ENCODE data around the gene MLEC.
A peak's percentile ranks its signal among the peaks of the same experiment; 100 is the strongest.
"Not testable (repeated sequence)": the region's sequence is repeated elsewhere in the genome, so short reads cannot be mapped to it uniquely, and the experiment has no call there.

Gene MLEC

DNA sequence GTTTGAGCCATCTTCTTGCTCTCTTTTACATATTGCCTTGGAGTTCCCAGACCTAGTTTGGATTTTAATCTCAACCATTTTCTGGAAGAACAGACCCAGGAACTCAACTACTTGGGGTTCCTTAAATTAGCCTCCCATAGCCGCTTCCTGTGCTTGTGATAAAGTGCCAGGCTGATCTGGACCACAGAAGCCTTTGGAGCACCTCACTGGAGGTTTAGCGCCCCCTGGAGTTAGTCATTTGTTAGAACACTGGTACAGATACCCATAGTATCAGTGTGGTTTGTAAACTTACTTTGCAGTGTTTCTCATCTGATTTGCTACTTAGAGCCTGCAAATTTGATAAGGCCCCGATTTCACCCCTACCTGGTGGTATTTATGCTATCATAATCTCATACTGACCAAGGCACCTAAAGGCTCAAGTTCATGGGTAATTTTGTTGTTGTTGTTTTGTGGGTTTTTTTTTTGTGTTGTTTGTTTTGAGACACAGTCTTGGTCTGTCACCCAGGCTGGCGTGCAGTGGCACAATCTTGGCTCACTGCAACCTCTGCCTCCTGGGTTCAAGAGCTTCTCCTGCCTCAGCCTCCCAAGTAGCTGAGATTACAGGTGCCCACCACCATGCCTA lies 27.0 kb downstream of the MLEC start:
- DNase-seq (ENCODE audit: low read depth), result peak; percentile 35

DNA sequence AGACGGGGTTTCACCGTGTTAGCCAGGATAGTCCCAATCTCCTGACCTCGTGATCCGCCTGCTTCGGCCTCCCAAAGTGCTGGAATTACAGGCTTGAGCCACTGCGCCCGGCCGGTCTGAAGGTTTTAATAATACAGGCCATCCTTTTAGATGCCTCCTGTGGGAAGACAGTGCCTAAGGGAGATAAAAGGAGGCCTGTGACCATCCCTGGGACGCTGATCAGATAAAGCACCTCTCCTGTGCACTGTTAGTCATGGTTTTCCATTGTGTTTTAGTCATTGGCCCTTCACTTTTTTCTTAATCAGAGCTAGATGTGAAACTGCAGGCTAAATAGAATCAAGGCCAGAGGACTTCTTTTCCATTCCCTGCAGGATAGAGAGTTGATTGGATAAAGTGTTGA lies 31.1 kb downstream of the MLEC start:
- DNase-seq (ENCODE audit: low read depth), result no peak
- H3K4me3 ChIP-seq (ENCODE audit: low read depth, low read length), result no peak overlapping the region

More for the DNA sequence above, 27.0 kb downstream of the MLEC start:
- H3K4me3 ChIP-seq (ENCODE audit: low read depth, low read length), result no peak overlapping the region

DNA sequence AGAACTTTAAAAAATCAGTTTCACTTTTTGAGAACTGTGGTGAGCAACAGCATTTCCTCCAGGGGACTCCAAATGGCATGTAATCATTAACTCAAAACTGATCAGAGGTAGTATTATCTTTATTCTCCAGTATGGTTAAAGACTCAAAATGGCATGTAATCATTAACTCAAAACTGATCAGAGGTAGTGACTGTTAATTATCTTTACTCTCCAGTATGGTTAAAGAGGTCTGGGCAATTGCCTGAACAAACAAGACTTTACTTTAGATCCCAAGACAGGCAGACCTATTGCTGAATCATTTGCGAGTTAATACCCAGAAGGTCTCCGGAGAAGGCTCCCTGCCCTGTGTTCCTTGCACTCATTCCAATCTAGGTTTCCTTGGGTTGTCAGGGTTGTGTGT lies 32.1 kb downstream of the MLEC start:
- no peak overlapping the region for H3K4me3 ChIP-seq (ENCODE audit: low read depth, low read length)
- no peak for DNase-seq (ENCODE audit: low read depth)

DNA sequence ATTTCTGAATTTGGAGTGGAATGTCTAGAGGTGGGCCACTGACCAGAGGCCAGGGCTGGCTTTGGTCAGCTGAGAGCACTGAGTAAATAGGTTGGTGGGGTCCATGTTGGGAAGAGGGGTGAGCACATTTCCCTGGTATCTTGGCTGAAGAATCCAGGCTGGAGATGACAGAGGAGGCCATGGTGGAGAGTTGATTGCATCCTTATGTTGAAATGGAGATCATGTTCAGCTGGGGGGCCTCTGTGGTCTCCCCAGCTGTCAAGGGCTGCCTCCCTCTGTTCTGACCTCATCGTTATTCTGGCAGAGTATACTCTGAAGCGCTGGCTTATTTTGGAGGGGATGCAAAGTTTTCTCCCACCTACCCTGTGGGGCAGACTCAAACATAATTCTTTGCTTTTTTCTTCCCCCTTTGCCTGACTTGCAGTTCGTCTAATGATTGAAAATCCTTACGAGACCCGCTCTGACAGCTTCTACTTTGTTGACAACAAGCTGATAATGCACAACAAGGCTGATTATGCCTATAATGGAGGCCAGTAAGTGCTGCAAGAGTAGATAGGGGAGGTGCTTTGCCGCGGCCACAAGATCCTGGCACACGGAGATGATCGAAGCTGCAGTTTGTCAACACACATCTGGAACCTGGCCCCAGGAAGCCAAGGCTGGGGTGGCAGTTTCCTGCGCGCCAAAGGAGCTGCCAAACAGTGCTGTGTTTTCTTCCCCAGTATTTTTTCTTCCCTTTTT lies 32.7 kb downstream of the MLEC start:
- no peak overlapping the region for H3K4me3 ChIP-seq (ENCODE audit: low read depth, low read length)
- DNase-seq (ENCODE audit: low read depth), result no peak

DNA sequence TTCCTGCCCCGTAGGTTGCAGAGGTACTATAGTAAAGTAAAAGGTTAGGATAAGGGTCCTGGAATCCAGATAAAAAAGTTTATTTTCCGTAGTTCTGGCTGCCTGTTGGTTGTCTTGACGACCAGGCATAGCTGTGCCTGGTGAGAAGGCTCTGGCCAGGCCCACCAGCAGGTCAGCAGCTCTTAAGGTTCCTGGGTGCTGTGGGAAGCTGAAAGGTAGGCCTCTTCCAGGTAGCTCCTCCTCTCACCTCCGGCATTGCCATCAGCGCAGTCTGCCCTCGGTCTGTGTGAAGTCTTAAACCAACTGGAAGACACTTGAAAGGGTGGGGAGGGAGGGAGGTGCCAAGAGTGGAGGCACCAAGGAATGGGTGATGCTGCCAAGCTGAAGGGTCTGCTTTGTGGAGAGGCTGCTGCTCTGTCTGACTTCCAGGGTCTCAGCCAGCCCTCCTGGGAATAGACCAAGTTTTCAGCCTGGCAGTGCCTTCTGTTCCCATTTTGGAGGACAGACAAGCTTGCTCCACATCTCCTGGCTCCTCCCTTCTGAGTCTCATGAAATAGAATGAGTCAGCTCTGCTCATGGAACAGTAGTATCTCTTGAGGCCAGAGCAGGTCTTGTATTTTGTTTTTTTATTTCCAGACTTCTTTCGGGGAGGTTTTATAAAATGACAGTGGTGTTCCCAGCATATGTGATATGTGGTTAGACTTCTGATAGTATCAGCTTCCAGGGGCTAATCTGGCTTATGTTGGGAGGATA lies 33.5 kb downstream of the MLEC start:
- H3K4me3 ChIP-seq (ENCODE audit: low read depth, low read length), result no peak overlapping the region
- peak; percentile 30 for DNase-seq (ENCODE audit: low read depth)

DNA sequence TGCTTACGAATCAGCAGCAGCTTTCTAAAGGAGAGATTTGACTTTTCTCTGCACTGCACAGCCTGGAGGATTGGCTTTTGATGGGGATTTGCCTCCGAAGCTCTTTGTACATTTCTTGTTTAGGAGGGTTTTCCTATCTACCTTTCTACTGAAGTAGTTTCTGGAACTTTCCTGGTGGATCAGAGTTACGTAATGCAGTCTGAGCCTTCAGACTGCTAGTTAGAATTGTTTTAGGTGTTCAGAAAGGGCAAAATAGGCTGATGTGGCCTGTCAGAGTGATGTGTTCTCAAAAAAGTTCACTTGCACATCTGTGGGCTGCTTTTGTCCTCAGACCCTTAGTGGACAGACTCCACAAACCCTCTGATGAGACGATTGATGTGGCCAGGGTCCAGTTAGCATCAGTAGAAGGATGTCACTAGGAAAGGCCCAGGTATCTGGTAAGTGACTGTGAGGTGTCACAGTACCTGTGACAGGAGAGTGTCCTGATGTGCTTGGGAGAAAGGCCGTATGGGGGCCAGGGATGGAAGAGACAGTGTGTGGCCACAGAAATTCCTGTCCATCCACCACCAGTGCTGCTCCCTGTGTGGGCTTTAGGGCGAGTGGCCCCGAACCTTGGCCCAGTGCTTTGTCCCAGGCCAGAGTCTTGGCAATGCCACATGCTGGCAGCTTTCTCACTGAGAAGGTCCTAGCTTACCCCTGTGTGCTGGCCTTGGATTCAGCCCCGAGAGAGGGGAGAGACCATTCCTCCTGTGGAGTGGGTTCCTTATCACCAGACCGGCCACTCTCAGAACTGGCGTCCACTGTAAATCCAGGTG lies 34.2 kb downstream of the MLEC start:
- no peak overlapping the region for H3K4me3 ChIP-seq (ENCODE audit: low read depth, low read length)
- no peak for DNase-seq (ENCODE audit: low read depth)

DNA sequence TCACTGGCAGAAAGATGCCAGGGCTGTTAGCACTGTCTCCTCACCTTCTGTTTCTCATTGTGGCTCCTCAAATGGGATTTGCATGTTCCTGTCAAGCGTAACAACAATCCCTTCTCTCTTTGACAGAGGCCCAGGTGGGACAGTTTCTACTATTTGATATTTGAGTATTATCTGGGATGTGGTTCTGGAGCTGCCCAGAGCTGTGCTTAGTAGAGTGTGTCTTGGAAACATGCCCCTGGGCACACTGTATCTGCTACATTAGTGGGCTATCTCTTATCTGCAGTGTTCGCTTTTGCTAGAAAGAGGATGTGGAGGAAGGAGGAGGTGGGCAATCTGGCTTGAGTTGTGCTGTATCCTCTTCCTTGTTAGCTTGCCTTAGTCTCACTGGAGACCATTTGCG lies 34.9 kb downstream of the MLEC start:
- DNase-seq (ENCODE audit: low read depth), result no peak
- no peak overlapping the region for H3K4me3 ChIP-seq (ENCODE audit: low read depth, low read length)

DNA sequence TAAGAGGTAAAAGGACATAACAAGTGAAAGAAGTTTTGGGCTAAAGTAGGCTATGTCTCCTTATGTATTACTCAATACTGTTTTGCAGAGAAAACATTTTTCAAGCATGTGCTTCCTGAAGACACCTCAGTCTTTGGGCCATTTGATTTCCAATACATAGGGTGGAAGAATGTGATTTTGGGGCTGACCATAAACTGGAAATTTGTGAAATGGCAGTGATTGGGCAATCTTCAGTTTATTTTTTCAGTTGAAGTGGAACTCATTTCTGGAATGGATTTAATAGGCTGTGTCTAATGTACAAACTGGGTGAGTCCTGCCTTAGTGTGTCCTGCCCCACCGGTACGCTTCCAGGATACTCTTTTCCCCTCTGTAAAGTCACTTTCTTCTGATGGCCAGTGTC lies 35.8 kb downstream of the MLEC start:
- no peak for DNase-seq (ENCODE audit: low read depth)
- H3K4me3 ChIP-seq (ENCODE audit: low read depth, low read length), result no peak overlapping the region

DNA sequence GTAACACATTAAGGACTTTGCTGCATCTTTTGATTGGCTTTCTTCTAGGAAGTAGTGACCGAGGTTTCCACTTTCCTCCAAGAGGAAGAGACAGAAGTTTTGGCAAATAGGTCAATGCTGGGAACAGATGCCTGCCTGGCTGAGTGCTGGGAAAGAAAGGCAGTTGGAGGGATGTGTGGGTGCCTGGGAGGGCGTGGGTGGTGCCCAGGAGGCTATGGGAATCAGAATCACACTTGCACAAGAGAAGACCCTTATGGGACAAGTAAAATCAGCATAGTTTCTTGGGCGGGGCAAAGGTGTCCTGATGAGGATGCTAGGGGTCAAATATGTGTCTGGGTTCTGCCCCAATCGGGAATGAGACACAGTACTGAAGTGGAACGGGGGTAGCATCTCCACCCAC lies 37.8 kb downstream of the MLEC start:
- no peak overlapping the region for H3K4me3 ChIP-seq (ENCODE audit: low read depth, low read length)
- no peak for DNase-seq (ENCODE audit: low read depth)

DNA sequence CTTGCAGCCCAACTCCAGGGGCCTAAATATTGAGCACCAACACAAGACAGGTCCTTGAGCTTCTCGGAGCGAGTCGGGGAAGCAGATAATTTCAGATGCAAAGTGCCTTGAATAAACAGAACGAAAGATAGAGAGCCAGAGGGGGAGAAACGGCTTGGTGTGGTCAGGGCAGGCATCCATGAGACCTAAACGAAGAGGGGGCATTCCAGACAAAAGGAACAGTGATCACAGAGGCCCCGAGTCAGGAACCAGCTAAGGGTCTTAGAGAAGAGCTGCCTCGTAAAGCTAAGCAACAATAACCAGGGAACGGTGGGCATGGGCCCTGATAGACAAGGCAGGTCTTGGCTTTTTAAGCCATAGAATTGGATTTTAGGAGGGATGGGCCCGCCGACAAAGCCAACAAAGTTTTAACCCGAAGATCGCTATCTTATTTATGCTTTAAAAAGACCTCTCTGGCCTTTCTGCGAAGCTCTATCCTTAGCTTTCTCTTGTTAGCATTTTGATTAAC lies 38.3 kb downstream of the MLEC start:
- no peak for DNase-seq (ENCODE audit: low read depth)
- peak overlapping the region; percentile 69 for H3K4me3 ChIP-seq (ENCODE audit: low read depth, low read length)

DNA sequence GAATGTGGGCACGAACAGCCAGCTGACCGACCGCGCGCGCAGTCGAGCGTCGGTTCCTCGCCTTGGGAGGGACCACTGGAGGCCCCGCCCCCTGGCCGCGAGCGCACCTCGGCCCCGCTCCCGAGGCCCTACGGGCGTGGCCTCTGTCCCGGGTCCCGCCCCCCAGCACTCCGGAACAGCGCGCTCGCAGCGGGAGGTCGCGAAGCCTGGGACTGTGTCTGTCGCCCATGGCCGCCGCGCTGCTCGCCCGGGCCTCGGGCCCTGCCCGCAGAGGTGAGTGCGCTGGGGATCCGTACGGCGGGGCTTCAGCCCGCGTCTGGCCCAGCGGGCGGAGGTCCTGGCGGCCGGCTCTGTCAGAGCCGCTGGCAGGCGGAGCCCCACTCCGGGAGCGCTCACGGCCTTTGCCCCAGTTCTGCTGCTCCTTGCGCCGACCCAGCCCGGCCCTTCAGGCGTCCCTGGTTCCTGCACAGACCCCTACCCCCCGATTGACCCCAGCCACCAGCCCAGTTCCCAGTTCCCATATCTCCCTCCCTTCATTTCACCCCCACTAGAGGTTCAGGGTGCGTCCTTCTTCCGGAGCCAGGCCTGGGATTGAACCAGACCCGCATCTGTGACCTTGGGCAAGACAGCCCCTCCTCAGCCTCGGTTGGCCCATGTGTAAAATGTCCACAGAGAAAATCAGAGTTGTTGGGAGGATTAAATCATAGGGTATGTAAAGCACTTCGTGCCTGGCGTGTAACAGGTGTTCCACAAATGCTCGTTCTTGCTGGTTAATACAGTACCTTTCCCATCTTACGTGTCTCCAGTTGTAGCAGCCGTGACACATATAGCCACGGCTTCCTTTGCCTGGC lies 38.9 kb downstream of the MLEC start, which contains the start of gene ACADS:
Gene ACADS, plus strand, starts transcription at position 168 of the 851 bp plus-strand sequence. Its CDS starts 60 bp downstream, at position 228.
- peak; percentile 30 for DNase-seq (ENCODE audit: low read depth)
- peak within 1 kb of the TSS; percentile 69 for H3K4me3 ChIP-seq (ENCODE audit: low read depth, low read length)

DNA sequence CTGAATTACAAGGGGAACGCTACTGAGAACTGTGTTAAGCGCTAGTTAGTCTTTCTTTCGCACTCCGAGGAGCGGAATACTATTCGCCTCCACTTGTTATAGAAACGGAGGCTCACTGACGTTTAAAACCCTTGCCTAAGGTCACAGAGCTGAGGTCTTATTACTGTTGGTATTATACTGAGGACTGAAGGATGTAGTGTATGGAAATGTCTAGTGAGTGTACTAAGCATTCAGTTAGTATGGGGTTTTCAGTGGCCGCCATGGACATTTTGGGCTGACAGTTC lies 39.5 kb downstream of the MLEC start:
- H3K4me3 ChIP-seq (ENCODE audit: low read depth, low read length), result no peak overlapping the region
- no peak for DNase-seq (ENCODE audit: low read depth)

DNA sequence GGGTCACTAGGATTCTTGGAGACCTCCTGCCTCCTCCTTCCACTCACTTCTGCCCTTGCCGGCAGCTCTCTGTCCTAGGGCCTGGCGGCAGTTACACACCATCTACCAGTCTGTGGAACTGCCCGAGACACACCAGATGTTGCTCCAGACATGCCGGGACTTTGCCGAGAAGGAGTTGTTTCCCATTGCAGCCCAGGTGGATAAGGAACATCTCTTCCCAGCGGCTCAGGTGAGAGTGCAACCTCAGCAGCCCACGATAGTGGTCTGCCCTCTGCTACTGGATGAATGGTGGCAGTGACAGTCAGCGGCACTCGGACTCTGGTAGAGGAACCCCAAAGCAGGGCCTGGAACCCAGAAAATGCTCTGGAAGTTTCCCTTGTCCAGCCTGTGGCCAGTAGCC lies 40.0 kb downstream of the MLEC start:
- DNase-seq (ENCODE audit: low read depth), result no peak
- no peak overlapping the region for H3K4me3 ChIP-seq (ENCODE audit: low read depth, low read length)

DNA sequence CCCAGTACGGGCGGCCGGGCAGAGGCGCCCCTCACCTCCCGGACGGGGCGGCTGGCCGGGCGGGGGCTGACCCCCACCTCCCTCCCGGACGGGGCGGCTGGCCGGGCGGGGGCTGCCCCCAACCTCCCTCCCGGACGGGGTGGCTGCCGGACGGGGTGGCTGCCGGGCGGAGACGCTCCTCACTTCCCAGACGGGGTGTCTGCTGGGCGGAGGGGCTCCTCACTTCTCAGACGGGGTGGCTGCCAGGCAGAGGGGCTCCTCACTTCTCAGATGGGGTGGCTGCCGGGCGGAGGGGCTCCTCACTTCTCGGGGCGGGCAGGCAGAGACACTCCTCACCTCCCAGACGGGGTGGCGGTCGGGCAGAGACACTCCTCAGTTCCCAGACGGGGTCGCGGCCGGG lies 45.2 kb downstream of the MLEC start:
- DNase-seq (ENCODE audit: low read depth); H3K4me3 ChIP-seq (ENCODE audit: low read depth, low read length): not testable (repeated sequence)

DNA sequence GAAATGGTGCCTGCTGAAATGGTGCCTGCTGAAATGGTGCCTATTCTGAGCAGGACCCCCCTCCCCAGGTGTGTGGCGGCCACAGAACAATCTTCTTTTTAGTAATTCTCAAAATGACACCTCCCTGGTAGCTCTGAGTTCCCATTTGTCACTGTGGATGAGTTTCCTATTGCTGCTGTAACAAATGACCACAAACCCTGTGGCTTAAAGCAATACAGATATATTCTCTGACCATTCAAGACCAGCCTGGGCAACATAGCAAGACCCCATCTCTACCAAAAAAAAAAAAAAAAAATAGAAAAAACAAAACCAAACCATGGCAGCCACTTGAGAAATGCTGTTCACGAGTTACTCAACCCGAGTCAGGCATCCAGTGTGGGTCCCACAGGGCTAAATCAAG lies 46.6 kb downstream of the MLEC start:
- no peak overlapping the region for H3K4me3 ChIP-seq (ENCODE audit: low read depth, low read length)
- no peak for DNase-seq (ENCODE audit: low read depth)

DNA sequence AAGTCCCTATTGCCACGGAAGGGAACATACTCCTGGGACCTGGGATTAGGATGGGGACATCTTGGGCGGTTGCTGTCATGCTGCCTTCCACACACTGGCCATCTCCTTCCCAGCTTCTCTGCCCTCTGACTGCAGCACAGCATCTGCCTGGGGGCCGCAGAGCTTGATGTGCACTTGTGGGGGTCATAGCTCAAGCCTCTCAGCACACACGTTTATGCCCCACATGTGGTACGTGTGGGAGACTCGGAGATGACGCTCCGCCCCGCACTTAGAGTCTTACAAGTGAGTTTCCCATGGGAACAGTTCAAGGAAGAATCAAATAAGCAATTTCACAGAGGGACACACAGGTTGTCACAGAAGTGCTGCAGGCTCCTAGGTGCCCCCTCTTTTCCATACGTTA lies 47.3 kb downstream of the MLEC start:
- no peak for DNase-seq (ENCODE audit: low read depth)
- H3K4me3 ChIP-seq (ENCODE audit: low read depth, low read length), result no peak overlapping the region

DNA sequence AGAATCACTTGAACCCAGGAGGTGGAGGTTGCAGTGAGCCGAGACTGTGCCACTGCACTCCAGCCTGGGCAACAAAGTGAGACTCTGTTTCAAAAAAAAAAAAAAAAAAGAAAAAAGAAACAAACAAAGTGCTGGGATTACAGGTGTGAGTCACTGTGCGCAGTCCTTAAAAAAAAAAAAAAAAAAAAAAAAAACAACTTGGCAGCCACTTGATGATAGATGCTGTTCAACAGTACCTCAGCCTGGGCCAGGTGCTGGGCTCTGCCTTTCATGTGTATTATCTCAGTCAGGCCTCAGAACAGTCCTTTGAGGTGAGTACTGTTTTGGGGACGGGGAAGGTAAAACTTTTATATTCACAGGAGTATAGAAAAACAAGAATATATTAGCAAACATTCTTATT lies 48.2 kb downstream of the MLEC start:
- no peak overlapping the region for H3K4me3 ChIP-seq (ENCODE audit: low read depth, low read length)
- DNase-seq (ENCODE audit: low read depth), result no peak

DNA sequence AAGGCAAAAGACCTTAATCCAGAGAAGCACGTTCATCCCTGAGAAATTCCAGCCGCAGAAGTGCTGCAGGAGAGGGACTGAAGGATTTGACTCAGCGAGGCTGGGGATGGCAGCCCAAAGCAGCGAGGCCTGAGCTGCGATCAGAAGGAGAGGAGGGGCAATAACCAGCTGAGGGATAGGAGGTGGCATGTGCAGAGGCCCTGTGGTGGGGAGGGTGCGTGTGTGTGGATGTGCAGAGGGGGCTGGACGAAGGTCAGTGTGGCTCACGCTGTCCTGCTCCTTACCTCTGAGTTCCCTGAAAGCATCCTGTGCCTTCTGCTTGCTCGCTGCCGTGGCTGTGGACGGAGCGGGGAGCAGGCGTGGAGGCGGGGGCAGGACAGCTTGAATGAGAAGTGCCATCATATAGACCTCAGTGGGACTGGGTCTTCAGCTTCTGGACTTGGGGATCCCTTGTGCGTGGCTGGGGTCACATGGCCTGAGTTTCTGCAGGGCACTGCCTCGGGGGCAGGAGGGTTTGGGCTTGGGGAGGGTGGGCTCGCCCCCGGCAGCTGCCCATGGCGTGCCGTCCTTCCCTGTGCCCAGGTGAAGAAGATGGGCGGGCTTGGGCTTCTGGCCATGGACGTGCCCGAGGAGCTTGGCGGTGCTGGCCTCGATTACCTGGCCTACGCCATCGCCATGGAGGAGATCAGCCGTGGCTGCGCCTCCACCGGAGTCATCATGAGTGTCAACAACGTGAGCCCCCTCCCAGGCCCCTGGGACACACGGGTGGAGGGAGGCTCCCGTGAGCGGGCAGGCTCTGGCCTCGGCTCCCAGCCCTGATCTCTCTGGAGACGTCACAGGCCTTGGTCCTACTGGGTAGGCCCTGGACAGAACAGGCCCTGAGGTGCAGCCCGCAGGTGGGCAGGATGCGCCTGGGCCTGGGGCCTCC lies 49.7 kb downstream of the MLEC start:
- DNase-seq (ENCODE audit: low read depth), result no peak
- no peak overlapping the region for H3K4me3 ChIP-seq (ENCODE audit: low read depth, low read length)
